Caki2 (cell line): ENCODE data around the gene SLC38A9. TPM values are rescaled to one million over a fixed set of nuclear protein-coding genes. Genes with fewer than 3 reads are reported as not detected.

ENCODE experiments used
- total RNA-seq: library from RNA; depleted of rRNA; stranded (reverse); fragments of >200 nt; shearing (Covaris generic); gene quantifications from 2 replicates; pipeline ENCODE4 v1.2.3, GENCODE V29; 2014; ENCODE audit warnings: low replicate concordance; rRNA removed

SLC38A9 gene
- total RNA-seq, 1 experiment from 2014 or later = 10.7 TPM

Other genes starting within 250 kb of the SLC38A9 start
- gene PLPP1, start 177.4 kb downstream of the SLC38A9 start, total RNA-seq = 20.7 and 42.2 TPM in 2 replicates
- not detected in 2 replicates for gene DDX4, start 25.7 kb upstream of the SLC38A9 start, total RNA-seq
- gene IL31RA, start 139.0 kb upstream of the SLC38A9 start, total RNA-seq = 0.03 TPM in 1 of 2 replicates, not detected in the other